ENCODE measurements around the gene MBTD1.

Gene MBTD1

DNA sequence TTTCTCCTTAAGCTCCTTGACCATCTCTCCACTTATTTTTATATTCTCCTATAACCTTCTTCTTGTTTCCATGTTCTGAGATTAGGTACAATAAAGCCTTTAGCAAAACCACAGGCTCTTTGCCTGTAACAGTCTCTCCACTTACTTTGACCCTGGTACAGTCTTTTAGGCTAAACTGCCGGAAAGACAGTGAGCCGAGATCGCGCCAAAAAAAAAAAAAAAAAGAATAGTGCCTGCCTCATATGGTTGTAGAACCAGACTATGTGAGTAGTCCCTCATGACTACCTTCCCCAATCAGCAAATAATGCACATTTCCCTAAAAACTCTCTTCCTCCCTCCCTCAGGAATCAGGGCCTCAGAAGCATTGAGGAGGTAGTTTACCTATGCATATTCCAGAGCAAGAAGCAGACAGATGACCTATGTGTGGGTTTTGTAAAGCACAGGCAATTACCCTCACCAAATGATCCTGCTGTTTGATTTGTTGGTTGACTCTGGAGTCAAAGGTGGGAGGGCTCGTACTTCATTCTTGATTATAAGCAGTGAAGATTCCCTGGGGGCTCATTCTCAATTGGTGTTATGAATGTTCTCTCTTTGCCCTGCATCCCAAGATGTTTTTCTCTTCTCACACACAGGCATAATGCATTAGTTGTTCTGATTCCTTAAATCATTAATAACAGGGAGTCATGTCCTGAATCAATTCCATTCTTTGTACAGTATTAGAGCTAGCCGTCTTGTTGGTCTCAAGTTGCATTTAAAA, 115.4 kb downstream of the MBTD1 start:
- no peak for DNase-seq (ENCODE audit: low spot score)

DNA sequence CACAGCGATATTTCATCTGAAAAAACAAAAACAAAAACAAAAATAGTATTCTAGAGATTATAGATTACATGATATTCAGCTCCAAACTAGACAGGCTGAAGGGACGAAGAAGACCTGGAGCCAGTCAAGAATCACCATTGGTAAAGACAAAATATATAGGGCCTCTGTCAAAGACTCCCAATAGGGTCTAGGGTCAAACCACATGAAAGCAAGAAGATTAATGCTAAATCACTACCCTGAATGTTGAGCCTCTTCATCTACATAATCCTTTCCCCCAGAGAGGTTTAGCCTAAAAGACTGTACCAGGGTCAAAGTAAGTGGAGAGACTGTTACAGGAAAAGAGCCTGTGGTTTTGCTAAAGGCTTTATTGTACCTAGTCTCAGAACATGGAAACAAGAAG, 117.3 kb downstream of the MBTD1 start:
- DNase-seq (ENCODE audit: low spot score): peak; percentile 20

DNA sequence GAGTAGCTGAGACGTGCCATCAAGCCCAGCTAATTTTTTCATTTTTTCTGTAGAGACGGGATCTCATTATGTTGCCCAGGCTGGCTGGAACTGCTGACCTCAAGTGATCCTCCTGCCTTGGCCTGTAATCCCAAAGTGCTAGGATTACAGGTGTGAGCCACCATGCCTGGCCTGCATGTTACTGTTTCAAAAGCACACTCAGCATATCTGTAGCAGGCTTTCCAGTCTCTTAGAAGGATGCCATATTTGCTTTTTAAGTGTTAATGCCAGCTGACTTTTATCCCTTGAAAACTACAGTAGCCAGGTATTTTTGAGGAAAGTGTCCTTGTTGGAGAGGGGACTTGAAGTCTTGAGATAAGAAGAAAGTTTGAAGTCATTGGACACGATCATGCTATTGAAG, 123.9 kb downstream of the MBTD1 start:
- no peak for DNase-seq (ENCODE audit: low spot score)

DNA sequence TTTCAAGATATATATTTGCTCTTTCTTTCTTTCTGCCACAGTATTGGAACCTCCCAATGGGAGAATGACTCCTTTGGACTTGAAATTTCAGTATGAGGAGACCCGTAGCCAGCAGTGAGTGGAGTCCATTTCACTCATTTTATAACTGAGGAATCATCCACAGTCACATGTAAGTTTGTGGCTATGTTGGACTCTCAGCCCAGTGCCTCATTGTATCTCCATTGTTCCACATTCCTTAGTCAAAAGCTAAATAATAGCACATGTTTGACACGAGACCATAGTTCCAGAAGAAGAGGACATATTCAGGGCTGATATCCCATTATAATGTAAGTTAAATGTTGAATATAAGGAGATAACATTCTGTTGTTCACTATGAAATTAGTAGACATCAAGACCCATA, 126.5 kb downstream of the MBTD1 start:
- DNase-seq (ENCODE audit: low spot score): no peak

DNA sequence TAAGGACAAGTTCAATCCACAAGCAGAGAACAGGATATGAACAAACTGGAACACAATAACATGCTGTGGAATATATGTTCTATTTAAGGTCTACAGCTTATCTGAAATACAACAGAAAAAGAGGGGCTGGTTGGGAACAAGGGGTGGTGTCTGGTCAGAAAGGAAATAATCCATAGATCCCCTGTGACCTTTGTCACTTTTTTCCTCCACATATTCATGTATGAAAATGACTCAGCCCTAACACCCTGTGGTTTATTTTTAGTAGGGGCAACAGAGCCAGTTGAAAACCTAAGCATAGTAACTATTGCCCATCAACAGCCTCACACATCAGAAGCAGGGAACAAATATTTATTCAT, 126.9 kb downstream of the MBTD1 start:
- DNase-seq (ENCODE audit: low spot score): peak; percentile 48

DNA sequence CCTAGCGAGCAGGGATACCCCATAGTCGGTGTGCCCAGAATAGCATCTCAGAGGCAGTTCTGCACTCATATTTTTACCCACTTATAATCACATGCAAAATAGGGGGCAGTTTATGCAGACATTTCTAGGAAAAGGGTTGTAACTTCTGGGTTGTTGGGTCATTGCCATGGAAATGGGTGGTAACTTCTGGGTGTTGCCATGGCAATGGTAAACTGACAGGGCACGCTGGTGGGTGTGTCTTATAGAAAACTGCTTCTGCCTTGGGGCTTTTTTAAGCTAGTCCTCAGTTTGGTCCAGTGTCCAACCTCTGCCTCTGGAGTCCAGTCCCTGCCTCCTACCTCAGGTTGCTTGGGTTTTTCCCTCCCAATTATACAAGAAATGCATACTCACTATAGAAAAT, 131.8 kb downstream of the MBTD1 start:
- DNase-seq (ENCODE audit: low spot score): no peak

All from SW480 (cell line).